SU-DHL-6 (cell line): ENCODE measurements around the gene USP7.

ENCODE experiments used
- CTCF ChIP-seq: fragments of 200-600 bp; sonication (generic); IDR thresholded peaks from one replicate; pipeline ENCODE4 v1.5.1; 2017; ENCODE audit warnings: antibody characterized with exemption, mild to moderate bottlenecking, low read length, moderate library complexity; ENCODE audit not compliant: insufficient read depth, poor library complexity, severe bottlenecking
- EZH2phosphoT487 ChIP-seq: fragments of 200-600 bp; sonication (generic), shearing (Covaris generic); conservative IDR thresholded peaks from 2 replicates; pipeline ENCODE4 v1.6.1; 2018; ENCODE audit warnings: mild to moderate bottlenecking, antibody characterized with exemption, low read length, moderate library complexity, mixed read lengths

- TF ChIP-seq CTCF (no peak), EZH2phosphoT487 (no peak)
Measured at GRCh38 chr16:8931859-8932258, 31.8 kb downstream of the USP7 start.
